LNCAP (cell line): ENCODE measurements around the gene FGF14.

Experiments used
- CTCF ChIP-seq: fragments of 450-650 bp; IDR thresholded peaks from 2 replicates; pipeline ENCODE4 v1.5.1; 2017; ENCODE audit warnings: mild to moderate bottlenecking

Gene FGF14

DNA sequence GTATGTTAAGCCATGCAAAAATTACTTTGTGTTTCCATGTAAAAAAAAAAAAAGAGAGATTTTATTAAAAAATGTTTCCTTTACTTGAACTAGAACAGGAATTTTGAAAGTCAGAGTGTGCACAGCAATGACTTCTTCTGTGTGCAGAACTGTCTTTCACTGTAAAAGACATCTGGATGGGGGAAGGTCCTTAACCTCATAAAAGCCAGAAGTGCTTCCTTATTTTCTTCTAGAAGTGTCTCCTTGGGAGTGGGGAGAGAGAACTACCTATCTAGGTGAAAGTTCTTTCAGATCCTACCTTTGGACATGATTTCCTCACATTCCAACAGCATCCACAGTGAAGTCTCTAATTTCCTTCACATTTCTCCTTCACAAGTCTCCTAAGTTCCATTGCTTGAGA is 360.3 kb downstream of the FGF14 start:
- no peak for TF ChIP-seq CTCF

DNA sequence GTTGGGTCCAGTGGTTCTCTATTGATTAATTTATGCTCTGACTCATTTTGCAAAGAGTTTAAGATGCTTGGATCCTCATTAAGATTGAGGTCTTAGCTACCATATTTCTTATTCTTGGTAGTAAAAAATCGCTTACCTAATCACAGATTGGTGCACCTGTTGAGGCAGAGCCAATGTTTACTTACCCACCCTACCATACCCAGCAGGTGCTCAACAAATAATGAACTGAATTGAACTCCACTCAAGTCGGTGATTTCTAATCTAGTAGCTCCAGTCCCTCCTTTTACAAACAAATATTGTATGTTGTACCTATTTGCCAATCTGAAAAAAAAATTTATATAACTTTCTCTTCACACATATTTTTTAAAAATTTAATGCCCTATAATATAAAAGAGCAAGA is 361.0 kb downstream of the FGF14 start:
- no peak for TF ChIP-seq CTCF

DNA sequence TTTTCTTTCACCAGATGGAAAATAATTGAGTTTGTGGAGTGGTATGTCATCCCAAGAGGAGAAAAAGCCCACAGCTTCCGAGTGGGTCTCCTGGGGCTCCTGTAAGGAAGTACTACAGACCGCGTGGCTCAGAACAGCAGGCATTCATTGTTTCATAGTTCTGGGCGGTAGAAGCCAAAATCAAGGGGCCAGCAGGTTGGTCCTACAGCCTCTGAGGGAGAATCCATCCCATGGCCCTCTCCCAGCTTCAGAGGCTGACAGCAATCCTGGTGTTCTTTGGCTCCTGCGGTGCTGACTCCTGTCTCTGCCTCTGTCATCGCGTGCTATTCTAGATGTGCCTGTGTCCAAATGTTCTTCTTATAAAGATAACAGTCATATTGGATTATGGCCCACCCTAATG is 362.6 kb downstream of the FGF14 start:
- no peak for TF ChIP-seq CTCF

DNA sequence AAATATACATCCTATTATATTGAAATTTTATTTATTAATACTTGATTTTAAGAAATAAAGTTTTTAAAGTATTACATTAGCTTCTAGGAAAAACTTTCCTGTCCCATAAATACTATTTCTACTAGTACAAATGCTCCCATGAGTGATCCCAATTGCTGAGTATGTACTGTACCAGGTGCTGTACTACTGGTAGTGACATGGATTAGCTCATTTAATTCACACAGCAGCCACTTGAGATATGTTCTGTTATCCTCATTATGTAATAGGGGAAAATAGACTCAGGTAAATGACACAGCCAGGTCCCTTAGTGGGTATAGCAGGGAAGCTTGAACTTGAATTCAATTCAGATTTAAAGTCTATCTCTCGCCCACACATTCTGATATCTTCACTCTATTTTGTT is 363.1 kb downstream of the FGF14 start:
- TF ChIP-seq CTCF, result no peak

- no peak for TF ChIP-seq CTCF
Measured at GRCh38 chr13:102035969-102036368, 365.9 kb downstream of the FGF14 start.

GRCh38 chr13:102033857-102034331 is 368.0 kb downstream of the FGF14 start:
- no peak for TF ChIP-seq CTCF

DNA sequence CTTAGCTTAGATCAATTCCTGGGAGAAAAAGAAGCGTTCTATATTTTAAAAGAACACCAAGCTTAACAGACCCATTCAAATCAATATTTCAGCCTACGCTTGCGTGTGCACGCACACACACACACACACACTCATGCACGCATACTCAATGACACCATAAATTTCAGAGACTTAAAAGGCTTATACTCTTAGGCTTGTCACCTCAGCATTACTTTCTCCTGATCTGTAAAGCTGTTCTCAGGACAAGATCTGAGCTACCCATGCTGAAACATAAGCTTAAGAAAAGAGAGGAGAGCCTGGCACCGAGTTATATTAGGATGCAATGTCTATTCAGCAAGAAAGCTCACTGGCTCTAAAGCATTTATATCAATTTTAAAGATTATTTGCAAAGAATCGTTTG is 368.5 kb downstream of the FGF14 start:
- TF ChIP-seq CTCF, result no peak

DNA sequence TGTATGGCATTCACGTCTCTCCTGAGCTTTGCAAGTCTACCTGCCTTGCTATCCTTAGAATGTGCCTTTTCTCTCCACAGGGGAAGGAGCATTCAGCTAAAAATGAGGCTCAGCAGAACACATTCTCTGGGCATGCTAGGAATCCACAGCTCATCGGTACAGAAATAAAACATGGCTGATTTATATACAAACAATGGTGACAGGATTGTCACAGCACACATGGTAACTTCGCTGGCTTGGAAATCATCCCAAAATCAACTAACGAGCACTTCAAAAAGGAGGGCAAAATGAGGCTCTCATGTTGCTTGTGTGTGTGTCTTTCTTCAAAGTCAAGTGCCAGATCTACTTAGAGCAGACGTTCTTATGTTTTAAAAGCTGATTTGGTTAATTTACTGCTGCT is 373.0 kb downstream of the FGF14 start:
- no peak for TF ChIP-seq CTCF
